NCI-H1436 (cell line): ENCODE measurements around the gene RABL2B.
A peak's percentile ranks its signal among the peaks of the same experiment; 100 is the strongest.
"Not testable (repeated sequence)": the region's sequence is repeated elsewhere in the genome, so short reads cannot be mapped to it uniquely, and the experiment has no call there.

ENCODE experiments used
- DNase-seq: peaks from one replicate; lab custom pipeline; 2025; lab: John Stamatoyannopoulos, UW

RABL2B gene

GRCh38 chr22:50783033-50783879, at the start of gene RABL2B:
TSS of gene RABL2B (minus strand) at chr22:50783636. CDS start at chr22:50782294, 1,342 bp downstream.
- peak; percentile 83 for DNase-seq

- not testable (repeated sequence) for DNase-seq
Measured at GRCh38 chr22:50786936-50787335, 3.5 kb upstream of the RABL2B start.

GRCh38 chr22:50785289-50785688, 1.9 kb upstream of the RABL2B start:
- DNase-seq: not testable (repeated sequence)

- not testable (repeated sequence) for DNase-seq
Measured at GRCh38 chr22:50783880-50784276, 442 bp upstream of the RABL2B start.

- not testable (repeated sequence) for DNase-seq
Measured at GRCh38 chr22:50782253-50782652, 1.2 kb downstream of the RABL2B start.

GRCh38 chr22:50780244-50780643, 3.2 kb downstream of the RABL2B start:
- DNase-seq: not testable (repeated sequence)

- DNase-seq: not testable (repeated sequence)
Measured at GRCh38 chr22:50777631-50778030, 5.8 kb downstream of the RABL2B start.

GRCh38 chr22:50775132-50775531, 8.3 kb downstream of the RABL2B start:
- DNase-seq: peak; percentile 66

- DNase-seq: not testable (repeated sequence)
Measured at GRCh38 chr22:50764288-50764687, 19.1 kb downstream of the RABL2B start.

- not testable (repeated sequence) for DNase-seq
Measured at GRCh38 chr22:50761829-50762228, 21.6 kb downstream of the RABL2B start.

GRCh38 chr22:50759597-50760341, 23.7 kb downstream of the RABL2B start:
- DNase-seq: peak; percentile 34

- DNase-seq: not testable (repeated sequence)
Measured at GRCh38 chr22:50756949-50757491, 26.4 kb downstream of the RABL2B start.

- DNase-seq: not testable (repeated sequence)
Measured at GRCh38 chr22:50756406-50756805, 27.0 kb downstream of the RABL2B start.

- not testable (repeated sequence) for DNase-seq
Measured at GRCh38 chr22:50755251-50755650, 28.2 kb downstream of the RABL2B start.

GRCh38 chr22:50749302-50750074, 33.9 kb downstream of the RABL2B start:
- not testable (repeated sequence) for DNase-seq

GRCh38 chr22:50748630-50749029, 34.8 kb downstream of the RABL2B start:
- DNase-seq: not testable (repeated sequence)

GRCh38 chr22:50747521-50747920, 35.9 kb downstream of the RABL2B start:
- DNase-seq: not testable (repeated sequence)

- not testable (repeated sequence) for DNase-seq
Measured at GRCh38 chr22:50744424-50744823, 39.0 kb downstream of the RABL2B start.

- DNase-seq: not testable (repeated sequence)
Measured at GRCh38 chr22:50740714-50741113, 42.7 kb downstream of the RABL2B start.

GRCh38 chr22:50739894-50740293, 43.5 kb downstream of the RABL2B start:
- peak; percentile 84 for DNase-seq

GRCh38 chr22:50739279-50739691, 44.2 kb downstream of the RABL2B start:
- DNase-seq: no peak
